ENCODE measurements around the gene MBNL1. TPM values are rescaled to one million over a fixed set of nuclear protein-coding genes. Genes with fewer than 3 reads are reported as not detected.

MBNL1 gene
- total and polyA plus RNA-seq, 8 donors = 15.2 to 73.2 (median 40.2) TPM

- Histone ChIP-seq H3K27ac (peak overlapping the region; percentile 8 to 51 (median 30)), H3K36me3 (no peaks in the 10 kb centered on the region), H3K4me1 (peaks cover 28 to 53% (median 38%) of the 10 kb centered on the region in 3 donors), H3K4me3 (no peak overlapping the region), H3K9me3 (no peaks in the 10 kb centered on the region), H3K27me3 (no peaks in the 10 kb centered on the region)
- intact Hi-C loops (cut with DNase I) = no loop called here
- peak; percentile 72 to 85 (median 78) for ATAC-seq
- DNase-seq = no peak
- FAIRE-seq = no peak
- WGBS, 2 donors = 13 to 15% methylated on average over 1 of the region's 1 CpG
- no peak for TF ChIP-seq CTCF (IDR thresholded peaks at IDR 0.05)
Observed at GRCh38 chr3:152307829-152308474, 39.2 kb downstream of the MBNL1 start.

- intact Hi-C loops (cut with DNase I) = no loop called here
- no peak for FAIRE-seq
- no peaks in the 10 kb centered on the region for H3K36me3 ChIP-seq
- WGBS, 2 donors = 89 to 95% methylated on average over 1 of the region's 1 CpG
- no peak for DNase-seq
- peak; percentile 13 to 33 (median 20) for ATAC-seq
- peak overlapping the region; percentile 8 to 51 (median 30) for H3K27ac ChIP-seq
- no peak for TF ChIP-seq CTCF (IDR thresholded peaks at IDR 0.05)
- peaks cover 24 to 48% (median 36%) of the 10 kb centered on the region in 3 donors for H3K4me1 ChIP-seq
- H3K27me3 ChIP-seq = no peaks in the 10 kb centered on the region
- no peak overlapping the region for H3K4me3 ChIP-seq
- H3K9me3 ChIP-seq = no peaks in the 10 kb centered on the region
Observed at GRCh38 chr3:152308475-152308844, 39.7 kb downstream of the MBNL1 start.

GRCh38 chr3:152309031-152309430 lies 40.3 kb downstream of the MBNL1 start:
- peak in 2 of 4 donors; percentile 20 to 42 for ATAC-seq
- FAIRE-seq = no peak
- Histone ChIP-seq H3K9me3 (no peaks in the 10 kb centered on the region), H3K36me3 (no peaks in the 10 kb centered on the region), H3K27ac (peak overlapping the region in 2 of 4 donors; percentile 50 to 51), H3K4me3 (no peak overlapping the region), H3K27me3 (no peaks in the 10 kb centered on the region), H3K4me1 (peaks cover 20 to 42% (median 36%) of the 10 kb centered on the region in 3 donors)
- no peak for TF ChIP-seq CTCF (IDR thresholded peaks at IDR 0.05)
- intact Hi-C loops (cut with DNase I) = no loop called here
- WGBS, 2 donors = 83 to 86% methylated on average over 3 of the region's 3 CpGs
- no peak for DNase-seq

- ATAC-seq (peak in 2 of 4 donors; percentile 32 to 41), FAIRE-seq (peak; percentile 54)
Observed at GRCh38 chr3:152309535-152310307, 41.0 kb downstream of the MBNL1 start.

More at GRCh38 chr3:152309535-152310307, 41.0 kb downstream of the MBNL1 start:
- TF ChIP-seq CTCF (IDR thresholded peaks at IDR 0.05) = no peak
- Histone ChIP-seq H3K36me3 (no peaks in the 10 kb centered on the region), H3K27ac (no peak overlapping the region), H3K4me1 (peaks cover 13 to 40% (median 31%) of the 10 kb centered on the region in 3 donors), H3K9me3 (no peaks in the 10 kb centered on the region), H3K27me3 (no peaks in the 10 kb centered on the region), H3K4me3 (no peak overlapping the region)
- DNase-seq = no peak
- intact Hi-C loops (cut with DNase I) = no loop called here
- 66 to 75% methylated on average over 6 of the region's 6 CpGs for WGBS, 2 donors
